ENCODE data around the gene DIAPH3.

DNA sequence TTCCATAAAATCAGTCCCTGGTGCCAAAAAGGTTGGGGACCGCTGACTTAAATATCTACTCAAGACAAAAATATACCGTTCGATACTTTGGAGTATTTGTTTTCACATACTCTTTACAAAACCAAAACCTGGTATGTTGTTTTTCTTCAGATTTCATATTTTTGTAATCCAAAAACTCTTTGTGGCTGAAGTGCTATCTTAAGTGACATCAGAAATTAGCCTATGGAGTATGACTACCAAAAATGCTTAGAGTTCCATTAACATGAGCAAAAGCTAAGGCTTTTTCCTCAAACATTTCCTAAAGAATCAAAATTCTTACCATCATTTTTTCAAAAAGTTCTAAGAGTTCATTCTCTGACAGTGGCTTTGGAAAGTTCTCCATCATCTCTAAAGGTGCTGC is 52.0 kb downstream of the DIAPH3 start:
- TF ChIP-seq, protein P1, sequence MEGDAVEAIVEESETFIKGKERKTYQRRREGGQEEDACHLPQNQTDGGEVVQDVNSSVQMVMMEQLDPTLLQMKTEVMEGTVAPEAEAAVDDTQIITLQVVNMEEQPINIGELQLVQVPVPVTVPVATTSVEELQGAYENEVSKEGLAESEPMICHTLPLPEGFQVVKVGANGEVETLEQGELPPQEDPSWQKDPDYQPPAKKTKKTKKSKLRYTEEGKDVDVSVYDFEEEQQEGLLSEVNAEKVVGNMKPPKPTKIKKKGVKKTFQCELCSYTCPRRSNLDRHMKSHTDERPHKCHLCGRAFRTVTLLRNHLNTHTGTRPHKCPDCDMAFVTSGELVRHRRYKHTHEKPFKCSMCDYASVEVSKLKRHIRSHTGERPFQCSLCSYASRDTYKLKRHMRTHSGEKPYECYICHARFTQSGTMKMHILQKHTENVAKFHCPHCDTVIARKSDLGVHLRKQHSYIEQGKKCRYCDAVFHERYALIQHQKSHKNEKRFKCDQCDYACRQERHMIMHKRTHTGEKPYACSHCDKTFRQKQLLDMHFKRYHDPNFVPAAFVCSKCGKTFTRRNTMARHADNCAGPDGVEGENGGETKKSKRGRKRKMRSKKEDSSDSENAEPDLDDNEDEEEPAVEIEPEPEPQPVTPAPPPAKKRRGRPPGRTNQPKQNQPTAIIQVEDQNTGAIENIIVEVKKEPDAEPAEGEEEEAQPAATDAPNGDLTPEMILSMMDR (IDR thresholded peaks at IDR 0.05; ENCODE audit: low read depth, low read length): no peak
- no peak for TF ChIP-seq EZH2phosphoT487 (IDR thresholded peaks at IDR 0.05; ENCODE audit: low read depth)

All from OCI-LY3 (cell line).